Naive thymus-derived CD8-positive, alpha-beta T cell (primary cell): Measurements from ENCODE around the gene TSPAN9. TPM values are rescaled to one million over a fixed set of nuclear protein-coding genes. Genes with fewer than 3 reads are reported as not detected.

Experiments used
- ATAC-seq, 2 donors: fragments of 150-1000 bp; cut with Tn5 transposase in 1 of 2; sonication (Bioruptor Pico), chemical (Tn5 transposase) in 1 of 2; 1 replicate in 1 of 2; 2 replicates in 1 of 2; pipeline ENCODE4 v1.10.0; 2021; ENCODE audit warnings: mild to moderate bottlenecking in 2 of 2, moderate library complexity in 2 of 2
- POLR2A ChIA-PET: fragments of 350-600 bp; sonication (Branson Sonifier 250); formaldehyde crosslinking; loops from one replicate; lab custom pipeline; 2021; ENCODE audit warnings: antibody characterized with exemption; lab: Charles Lee
- DNase-seq, 10 donors: peaks; one replicate each; pipeline versions ENCODE4 v3.0.0 to v3.0.0-alpha.2; 2020 to 2022
- H3K27ac Mint-ChIP-seq, 10 donors: one replicate each; pipeline ENCODE4 v1.8.0; 2020 to 2022; ENCODE audit warnings: mild to moderate bottlenecking in 10 of 10, mixed read lengths in 10 of 10, moderate library complexity in 4 of 10, inconsistent platforms in 1 of 10
- H3K27me3 Mint-ChIP-seq, 5 donors: one replicate each; pipeline ENCODE4 v1.8.0; 2021 to 2022; ENCODE audit warnings: mixed read lengths in 5 of 5
- H3K36me3 Mint-ChIP-seq, 3 donors: one replicate each; pipeline ENCODE4 v1.8.0; 2020 to 2022; ENCODE audit warnings: mixed read lengths in 3 of 3, mild to moderate bottlenecking in 2 of 3, inconsistent platforms in 1 of 3
- H3K4me1 Mint-ChIP-seq, 4 donors: one replicate each; pipeline ENCODE4 v1.8.0; 2021 to 2022; ENCODE audit warnings: mixed read lengths in 4 of 4
- H3K4me3 Mint-ChIP-seq, 10 donors: one replicate each; pipeline ENCODE4 v1.8.0; 2020 to 2022; ENCODE audit warnings: mild to moderate bottlenecking in 10 of 10, mixed read lengths in 10 of 10, moderate library complexity in 6 of 10, inconsistent platforms in 1 of 10
- H3K9me3 Mint-ChIP-seq, 9 donors: one replicate each; pipeline ENCODE4 v1.8.0; 2020 to 2022; ENCODE audit warnings: mixed read lengths in 9 of 9, mild to moderate bottlenecking in 3 of 9, inconsistent platforms in 1 of 9, moderate library complexity in 1 of 9
- polyA plus RNA-seq, 3 donors: library from polyadenylated mRNA; unstranded; fragments of 300-500 nt; fragmentation: Illumina TruSeq; gene quantifications; one replicate each; pipeline ENCODE4 v1.2.3, GENCODE V29; 2021
- total RNA-seq, 8 experiments: library from RNA in 2 of 8; stranded (reverse) in 2 of 8; gene quantifications; one replicate each; pipeline ENCODE4 v1.2.3 and lab custom pipeline; 2021 to 2026

Gene TSPAN9
- total and polyA plus RNA-seq, 5 experiments from 2014 or later: 0.65 to 1.2 TPM; not detected in 3

GRCh38 chr12:3086211-3086610 is 9.0 kb downstream of the TSPAN9 start:
- Mint-ChIP-seq H3K36me3 (no peaks in the 10 kb centered on the region), H3K27ac (peak overlapping the region in 2 of 10 donors; percentile 7 to 20), H3K27me3 (peaks cover 0 to 3% (median 2%) of the 10 kb centered on the region in 5 donors), H3K4me1 (no peaks in the 10 kb centered on the region), H3K9me3 (no peaks in the 10 kb centered on the region), H3K4me3 (no peak overlapping the region)
- POLR2A ChIA-PET: no interaction called here
- DNase-seq (no peak), ATAC-seq (no peak)

- no peak for ATAC-seq
- Mint-ChIP-seq H3K4me3 (no peak overlapping the region), H3K9me3 (no peaks in the 10 kb centered on the region), H3K36me3 (no peaks in the 10 kb centered on the region), H3K4me1 (no peaks in the 10 kb centered on the region), H3K27me3 (peaks cover 0 to 3% (median 2%) of the 10 kb centered on the region in 5 donors), H3K27ac (no peak overlapping the region)
- no peak for DNase-seq
- POLR2A ChIA-PET: no interaction called here
These were observed 9.6 kb downstream of the TSPAN9 start for GRCh38 chr12:3086729-3087323.

- H3K36me3 Mint-ChIP-seq: no peaks in the 10 kb centered on the region
- no peaks in the 10 kb centered on the region for H3K9me3 Mint-ChIP-seq
- H3K4me1 Mint-ChIP-seq: no peaks in the 10 kb centered on the region
- ATAC-seq: no peak
- no peak for DNase-seq
- H3K27me3 Mint-ChIP-seq: peaks cover 0 to 3% (median 2%) of the 10 kb centered on the region in 5 donors
- no peak overlapping the region for H3K4me3 Mint-ChIP-seq
- POLR2A ChIA-PET: no interaction called here
- H3K27ac Mint-ChIP-seq: no peak overlapping the region
These were observed 10.8 kb downstream of the TSPAN9 start for GRCh38 chr12:3087758-3088650.

DNA sequence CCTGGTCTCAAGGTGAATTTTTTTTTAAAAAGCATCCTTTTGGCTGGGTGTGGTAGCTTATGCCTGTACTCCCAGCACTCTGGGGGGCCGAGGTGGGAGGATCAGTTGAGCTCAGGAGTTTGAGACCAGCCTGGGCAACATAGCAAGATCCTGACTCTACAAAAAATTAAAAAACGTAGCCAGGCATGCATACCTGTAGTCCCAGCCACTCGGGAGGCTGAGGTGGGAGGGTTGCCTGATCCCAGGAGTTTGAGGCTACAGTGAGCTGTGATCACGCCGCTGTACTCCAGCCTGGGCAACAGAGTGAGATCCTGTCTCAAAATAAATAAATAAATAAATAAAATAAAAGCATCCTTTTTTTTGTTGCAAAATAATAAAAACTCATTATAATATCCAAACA is 12.4 kb downstream of the TSPAN9 start:
- no peak overlapping the region for H3K27ac Mint-ChIP-seq
- H3K4me1 Mint-ChIP-seq: no peaks in the 10 kb centered on the region
- H3K27me3 Mint-ChIP-seq: peaks cover 0 to 3% (median 2%) of the 10 kb centered on the region in 5 donors
- DNase-seq (no peak), ATAC-seq (no peak)
- no peaks in the 10 kb centered on the region for H3K9me3 Mint-ChIP-seq
- H3K4me3 Mint-ChIP-seq: no peak overlapping the region
- POLR2A ChIA-PET: no interaction called here
- no peaks in the 10 kb centered on the region for H3K36me3 Mint-ChIP-seq

DNA sequence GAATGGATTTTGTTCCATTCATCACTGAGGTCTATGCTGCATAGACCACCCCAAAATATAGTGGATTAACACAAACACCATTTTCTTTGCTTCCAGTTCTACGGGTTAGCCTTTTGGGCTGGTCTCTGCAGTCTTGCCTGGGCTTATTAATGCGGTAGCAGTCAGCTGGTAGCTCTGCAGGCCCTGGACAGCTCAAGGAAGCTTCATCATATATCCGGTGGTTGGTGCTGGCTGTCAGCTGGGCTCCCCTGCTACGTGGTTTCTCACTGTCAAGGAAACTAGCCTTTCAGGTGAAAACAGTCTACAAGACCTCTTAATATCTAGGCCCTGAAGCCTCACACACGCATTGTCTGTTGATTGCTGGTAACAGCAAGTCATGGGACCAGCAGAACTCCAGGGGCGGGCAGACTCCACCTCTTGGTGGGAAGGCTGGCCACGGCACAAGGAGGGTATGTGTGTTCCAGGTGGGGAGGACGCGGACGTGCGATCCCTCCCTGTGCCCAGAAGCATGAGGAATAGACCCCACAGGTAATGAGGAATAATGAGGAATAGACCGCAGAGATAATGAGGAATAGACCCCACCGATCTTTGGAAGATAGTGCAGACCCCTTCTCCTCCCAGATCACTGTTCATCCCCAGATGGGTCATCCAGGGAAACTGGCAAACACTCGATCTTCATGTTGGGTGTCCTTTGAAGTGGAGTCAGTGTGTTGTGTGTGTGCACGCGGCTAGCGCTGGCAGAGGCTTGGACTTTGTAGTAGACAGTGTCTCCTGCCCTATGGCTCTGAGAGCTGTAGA is 13.3 kb downstream of the TSPAN9 start:
- Mint-ChIP-seq H3K27me3 (peaks cover 0 to 3% (median 2%) of the 10 kb centered on the region in 5 donors), H3K36me3 (no peaks in the 10 kb centered on the region), H3K27ac (no peak overlapping the region), H3K4me3 (no peak overlapping the region), H3K4me1 (no peaks in the 10 kb centered on the region), H3K9me3 (no peaks in the 10 kb centered on the region)
- ATAC-seq (no peak), DNase-seq (no peak)
- POLR2A ChIA-PET: no interaction called here

GRCh38 chr12:3091038-3091319 is 13.8 kb downstream of the TSPAN9 start:
- ATAC-seq: no peak
- Mint-ChIP-seq H3K4me1 (no peaks in the 10 kb centered on the region), H3K27ac (no peak overlapping the region), H3K4me3 (no peak overlapping the region), H3K36me3 (peaks cover 0 to under 1% (median 0%) of the 10 kb centered on the region in 3 donors), H3K27me3 (peaks cover 0 to 3% (median 0%) of the 10 kb centered on the region in 5 donors), H3K9me3 (peaks cover 0 to 2% (median 0%) of the 10 kb centered on the region in 9 donors)
- DNase-seq: no peak
- POLR2A ChIA-PET: no interaction called here

- POLR2A ChIA-PET: no interaction called here
- ATAC-seq (no peak), DNase-seq (no peak)
- Mint-ChIP-seq H3K9me3 (peaks cover 0 to 8% (median 4%) of the 10 kb centered on the region in 9 donors), H3K27me3 (peaks cover 0 to 3% (median 0%) of the 10 kb centered on the region in 5 donors), H3K27ac (peak overlapping the region in 1 of 10 donors; percentile 55), H3K4me1 (no peaks in the 10 kb centered on the region), H3K4me3 (no peak overlapping the region), H3K36me3 (peaks cover 0 to 6% (median 0%) of the 10 kb centered on the region in 3 donors)
These were observed 14.4 kb downstream of the TSPAN9 start for GRCh38 chr12:3091382-3092241.

DNA sequence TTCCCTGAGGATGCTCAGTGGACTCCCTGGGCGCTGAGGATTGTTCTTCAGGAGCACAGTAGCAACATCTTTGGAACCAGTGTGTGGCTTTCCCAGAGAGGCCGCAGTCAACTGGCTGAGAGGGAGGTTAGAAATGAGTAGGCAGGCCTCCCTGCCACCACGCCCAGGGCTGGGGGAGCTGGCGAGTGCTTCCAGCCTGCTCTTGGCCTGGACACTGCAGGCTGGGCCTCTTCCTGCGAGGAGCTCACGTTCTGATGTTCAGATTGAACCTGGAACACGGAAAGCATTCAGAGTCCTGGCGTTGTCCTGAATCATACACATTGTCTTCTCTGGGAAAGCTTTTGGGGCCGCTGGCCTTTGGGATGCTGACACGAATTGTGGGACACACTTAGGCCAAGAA is 15.6 kb downstream of the TSPAN9 start:
- peaks cover 2 to 7% (median 6%) of the 10 kb centered on the region in 4 donors for H3K4me1 Mint-ChIP-seq
- H3K27ac Mint-ChIP-seq: no peak overlapping the region
- no peak overlapping the region for H3K4me3 Mint-ChIP-seq
- no peak for ATAC-seq
- peaks cover 0 to 13% (median 7%) of the 10 kb centered on the region in 9 donors for H3K9me3 Mint-ChIP-seq
- POLR2A ChIA-PET: no interaction called here
- H3K27me3 Mint-ChIP-seq: peaks cover 0 to 3% (median 0%) of the 10 kb centered on the region in 5 donors
- no peak for DNase-seq
- peaks cover 0 to 7% (median 0%) of the 10 kb centered on the region in 3 donors for H3K36me3 Mint-ChIP-seq

DNA sequence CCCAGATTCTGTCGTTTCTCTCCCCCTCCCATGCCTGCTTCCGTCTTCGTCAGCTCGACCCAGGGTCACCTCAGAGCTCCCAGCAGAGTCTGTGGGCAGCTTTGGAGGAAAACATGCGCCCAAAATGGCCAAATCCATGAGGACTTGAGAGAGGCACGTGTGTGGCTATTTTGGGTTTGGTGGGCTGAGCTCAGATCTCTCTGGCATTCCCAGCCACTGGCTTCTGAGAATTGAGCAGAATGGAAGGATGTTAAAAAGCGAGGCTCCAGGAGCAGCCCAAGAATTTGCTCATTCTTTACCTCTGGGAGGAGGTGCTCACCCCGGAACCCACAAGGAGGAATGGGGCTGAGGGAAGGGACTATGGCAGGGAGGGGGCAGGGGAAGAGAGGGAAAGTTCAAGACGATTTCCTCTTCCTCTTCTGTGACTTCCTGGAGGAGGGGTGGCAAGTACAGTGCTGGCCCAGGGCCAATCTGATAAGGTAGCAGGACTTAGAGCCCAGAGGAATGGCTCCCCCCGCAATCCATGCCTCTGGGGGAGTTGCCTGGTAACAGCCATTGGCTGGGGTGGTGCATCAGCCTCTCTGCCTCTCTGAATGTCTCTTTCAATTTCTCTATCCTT is 20.1 kb downstream of the TSPAN9 start:
- Mint-ChIP-seq H3K4me3 (peak overlapping the region in 4 of 10 donors; percentile 15 to 45 (median 32)), H3K9me3 (peaks cover 2 to 45% (median 33%) of the 10 kb centered on the region in 9 donors), H3K4me1 (peaks cover 5 to 11% (median 10%) of the 10 kb centered on the region in 4 donors), H3K36me3 (peaks cover 3 to 25% (median 6%) of the 10 kb centered on the region in 3 donors), H3K27ac (peak overlapping the region in 1 of 10 donors; percentile 67), H3K27me3 (peaks cover 0 to 17% (median 0%) of the 10 kb centered on the region in 5 donors)
- DNase-seq (no peak), ATAC-seq (no peak)
- POLR2A ChIA-PET: no interaction called here

DNA sequence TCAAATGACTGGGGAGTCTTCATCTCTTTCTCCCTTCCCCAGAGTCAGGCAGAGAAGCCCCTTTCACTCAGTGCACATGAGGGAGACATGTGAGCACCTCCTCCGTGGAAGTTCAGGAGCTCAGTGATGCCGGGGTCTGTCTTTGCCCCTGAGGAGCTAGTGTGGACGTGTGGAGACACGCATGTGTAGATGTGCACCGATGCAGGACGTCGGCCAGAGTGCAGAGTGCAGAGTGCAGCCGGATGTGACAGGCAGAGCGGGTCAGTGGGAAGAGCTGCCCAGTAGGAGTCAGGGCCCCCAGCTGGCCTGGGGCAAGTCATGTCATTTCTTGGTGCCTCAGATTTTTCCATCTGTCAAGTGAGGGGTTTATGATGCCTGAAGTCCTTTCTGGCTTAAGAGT is 20.7 kb downstream of the TSPAN9 start:
- H3K36me3 Mint-ChIP-seq: peaks cover 3 to 25% (median 6%) of the 10 kb centered on the region in 3 donors
- peaks cover 2 to 45% (median 33%) of the 10 kb centered on the region in 9 donors for H3K9me3 Mint-ChIP-seq
- POLR2A ChIA-PET: no interaction called here
- H3K27ac Mint-ChIP-seq: no peak overlapping the region
- peaks cover 5 to 11% (median 10%) of the 10 kb centered on the region in 4 donors for H3K4me1 Mint-ChIP-seq
- H3K4me3 Mint-ChIP-seq: peak overlapping the region in 4 of 10 donors; percentile 15 to 45 (median 32)
- H3K27me3 Mint-ChIP-seq: peaks cover 0 to 17% (median 0%) of the 10 kb centered on the region in 5 donors
- ATAC-seq (no peak), DNase-seq (no peak)

- ATAC-seq: no peak
- POLR2A ChIA-PET: no interaction called here
- DNase-seq: no peak
- Mint-ChIP-seq H3K4me3 (peak overlapping the region in 1 of 10 donors; percentile 5), H3K27me3 (peaks cover 0 to 17% (median 5%) of the 10 kb centered on the region in 5 donors), H3K27ac (peak overlapping the region in 1 of 10 donors; percentile 43), H3K36me3 (peaks cover 3 to 25% (median 6%) of the 10 kb centered on the region in 3 donors), H3K9me3 (peaks cover 2 to 45% (median 33%) of the 10 kb centered on the region in 9 donors), H3K4me1 (peaks cover 5 to 11% (median 10%) of the 10 kb centered on the region in 4 donors)
These were observed 21.3 kb downstream of the TSPAN9 start for GRCh38 chr12:3098436-3098835.
